Measurements from ENCODE around the gene EPHB2. TPM values are rescaled to one million over a fixed set of nuclear protein-coding genes. Genes with fewer than 3 reads are reported as not detected.
A peak's percentile ranks its signal among the peaks of the same experiment; 100 is the strongest.

EPHB2 gene
- total and polyA plus RNA-seq, 8 donors = 0.13 to 88.1 (median 2.6) TPM; not detected in 1

DNA sequence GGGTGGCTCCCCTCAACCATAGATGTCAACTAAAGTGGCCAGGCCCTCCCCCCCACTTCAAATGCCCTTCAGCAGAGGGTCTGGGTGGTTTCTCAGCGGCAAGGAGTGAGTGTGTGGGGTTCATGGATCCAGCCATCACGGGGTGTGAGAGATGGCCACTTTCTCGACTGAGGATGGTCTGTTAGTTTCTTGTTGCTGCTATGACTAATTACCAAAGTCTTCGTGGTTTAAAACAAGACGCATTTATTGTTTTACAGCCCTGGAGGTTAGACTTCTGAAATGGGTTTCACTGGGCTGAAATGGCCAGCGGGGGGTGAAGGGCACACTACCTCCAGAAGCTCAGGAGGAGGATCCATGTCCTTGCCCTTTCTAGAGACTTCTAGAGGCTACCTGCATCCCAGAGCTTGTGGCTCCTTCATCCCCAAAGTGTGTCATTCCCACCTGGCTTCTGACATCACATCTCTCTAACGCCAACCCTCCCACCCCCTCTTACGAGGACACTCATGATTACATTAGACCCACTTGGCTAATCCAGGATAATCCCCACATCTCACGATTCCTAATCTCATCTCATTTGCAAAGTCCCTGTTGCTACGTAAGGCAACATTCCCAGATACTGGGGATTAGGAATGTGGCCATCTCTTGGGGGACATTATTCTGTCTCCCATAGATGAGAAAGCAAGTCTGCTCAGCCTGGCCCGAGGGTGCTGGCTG, 53.0 kb downstream of the EPHB2 start:
- no peak for DNase-seq
- intact Hi-C loops (cut with DNase I; ENCODE audit: low total_unique reads) = no loop called here
- WGBS, 5 donors = 75 to 83% (median 76%) methylated on average over 11 of the region's 11 CpGs
- Histone ChIP-seq H3K9me3 (no peaks in the 10 kb centered on the region), H3K27ac (no peak overlapping the region), H3K36me3 (no peaks in the 10 kb centered on the region), H3K4me3 (no peak overlapping the region), H3K27me3 (no peaks in the 10 kb centered on the region), H3K4me1 (no peaks in the 10 kb centered on the region)
- TF ChIP-seq POLR2A (IDR thresholded peaks at IDR 0.05) = no peak
- TF ChIP-seq, protein P1, sequence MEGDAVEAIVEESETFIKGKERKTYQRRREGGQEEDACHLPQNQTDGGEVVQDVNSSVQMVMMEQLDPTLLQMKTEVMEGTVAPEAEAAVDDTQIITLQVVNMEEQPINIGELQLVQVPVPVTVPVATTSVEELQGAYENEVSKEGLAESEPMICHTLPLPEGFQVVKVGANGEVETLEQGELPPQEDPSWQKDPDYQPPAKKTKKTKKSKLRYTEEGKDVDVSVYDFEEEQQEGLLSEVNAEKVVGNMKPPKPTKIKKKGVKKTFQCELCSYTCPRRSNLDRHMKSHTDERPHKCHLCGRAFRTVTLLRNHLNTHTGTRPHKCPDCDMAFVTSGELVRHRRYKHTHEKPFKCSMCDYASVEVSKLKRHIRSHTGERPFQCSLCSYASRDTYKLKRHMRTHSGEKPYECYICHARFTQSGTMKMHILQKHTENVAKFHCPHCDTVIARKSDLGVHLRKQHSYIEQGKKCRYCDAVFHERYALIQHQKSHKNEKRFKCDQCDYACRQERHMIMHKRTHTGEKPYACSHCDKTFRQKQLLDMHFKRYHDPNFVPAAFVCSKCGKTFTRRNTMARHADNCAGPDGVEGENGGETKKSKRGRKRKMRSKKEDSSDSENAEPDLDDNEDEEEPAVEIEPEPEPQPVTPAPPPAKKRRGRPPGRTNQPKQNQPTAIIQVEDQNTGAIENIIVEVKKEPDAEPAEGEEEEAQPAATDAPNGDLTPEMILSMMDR (IDR thresholded peaks at IDR 0.05) = no peak
- TF ChIP-seq EP300 (IDR thresholded peaks at IDR 0.05) = no peak
- no peak for TF ChIP-seq POLR2AphosphoS5 (IDR thresholded peaks at IDR 0.05)

DNA sequence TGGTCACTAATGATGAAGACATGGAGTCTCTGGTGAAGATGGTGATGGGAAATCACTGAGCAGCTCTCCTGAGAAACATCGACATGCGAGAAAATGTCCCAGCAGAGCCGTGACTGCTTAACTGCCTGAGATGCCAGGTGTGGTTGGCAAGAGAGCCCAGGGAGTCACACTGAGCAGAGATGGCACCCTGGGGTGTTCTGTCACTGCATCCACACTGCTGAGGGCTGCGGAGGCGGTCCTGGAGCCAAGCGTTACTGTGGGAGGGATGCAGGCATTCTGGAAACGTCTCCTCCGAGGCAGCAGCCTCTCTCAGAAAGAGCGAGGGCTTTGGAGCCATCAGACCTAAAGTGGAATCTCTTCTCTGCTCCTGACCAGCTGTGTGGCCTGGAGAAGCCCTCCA, 57.2 kb downstream of the EPHB2 start:
- intact Hi-C loops (cut with DNase I; ENCODE audit: low total_unique reads) = no loop called here
- H3K27ac ChIP-seq = no peak overlapping the region
- WGBS, 5 donors = 85 to 93% (median 88%) methylated on average over 7 to 9 of the region's 9 CpGs
- no peak overlapping the region for H3K4me3 ChIP-seq
- no peaks in the 10 kb centered on the region for H3K9me3 ChIP-seq
- no peaks in the 10 kb centered on the region for H3K4me1 ChIP-seq
- no peaks in the 10 kb centered on the region for H3K36me3 ChIP-seq
- H3K27me3 ChIP-seq = peaks cover 0 to 12% (median 0%) of the 10 kb centered on the region in 3 donors
- TF ChIP-seq, protein P1 (IDR thresholded peaks at IDR 0.05) = no peak
- no peak for TF ChIP-seq POLR2AphosphoS5 (IDR thresholded peaks at IDR 0.05)
- no peak for TF ChIP-seq POLR2A (IDR thresholded peaks at IDR 0.05)
- no peak for TF ChIP-seq EP300 (IDR thresholded peaks at IDR 0.05)
- DNase-seq = no peak

DNA sequence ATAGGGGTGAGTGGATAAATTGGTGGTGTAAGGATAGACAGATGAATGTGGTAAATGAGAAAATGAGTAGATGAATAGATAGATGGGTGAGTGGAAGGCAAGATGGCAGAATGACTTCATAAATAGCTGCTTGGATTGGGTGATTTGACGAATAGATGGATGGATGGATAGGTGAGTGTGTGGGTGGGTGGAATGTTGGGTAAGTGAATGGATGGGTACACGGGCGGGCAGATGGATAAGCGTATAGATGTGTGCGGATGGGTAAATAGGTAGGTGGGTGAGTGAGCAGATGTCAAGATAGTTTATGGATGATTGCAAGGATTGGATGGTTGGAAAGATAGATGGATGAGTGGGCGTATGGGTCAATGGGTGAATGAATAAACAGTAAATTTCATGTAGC, 59.3 kb downstream of the EPHB2 start:
- intact Hi-C loops (cut with DNase I; ENCODE audit: low total_unique reads) = no loop called here
- Histone ChIP-seq H3K9me3 (no peaks in the 10 kb centered on the region), H3K27me3 (peaks cover 0 to 12% (median 0%) of the 10 kb centered on the region in 3 donors), H3K4me1 (peaks cover 0 to 15% (median 2%) of the 10 kb centered on the region in 4 donors), H3K36me3 (no peaks in the 10 kb centered on the region), H3K27ac (no peak overlapping the region), H3K4me3 (no peak overlapping the region)
- no peak for DNase-seq
- TF ChIP-seq POLR2A (IDR thresholded peaks at IDR 0.05) (no peak), POLR2AphosphoS5 (IDR thresholded peaks at IDR 0.05) (no peak)
- 84 to 94% (median 93%) methylated on average over 6 of the region's 6 CpGs for WGBS, 5 donors

DNA sequence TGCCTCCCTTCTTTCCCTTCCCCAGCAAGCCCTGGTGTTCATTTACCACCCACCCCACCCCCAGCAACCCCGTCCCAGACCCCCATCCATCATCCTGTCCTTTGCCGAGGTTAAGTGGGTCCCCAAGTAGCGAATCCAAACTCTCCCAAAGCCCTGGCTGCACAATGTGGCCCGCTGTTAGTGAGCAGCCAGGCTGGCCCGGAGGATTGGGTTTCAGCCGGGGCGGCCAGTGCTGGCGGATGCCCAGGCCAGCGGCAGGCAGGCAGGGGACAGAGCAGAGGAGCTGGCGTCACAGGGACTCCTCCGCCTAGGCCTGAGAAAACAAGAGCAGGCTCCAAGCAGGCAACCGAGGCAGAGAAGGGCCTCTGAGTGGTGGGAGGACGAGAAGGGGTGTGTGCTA, 61.4 kb downstream of the EPHB2 start:
- no peaks in the 10 kb centered on the region for H3K36me3 ChIP-seq
- TF ChIP-seq, protein P1 (IDR thresholded peaks at IDR 0.05) = no peak
- no peak for TF ChIP-seq EP300 (IDR thresholded peaks at IDR 0.05)
- TF ChIP-seq POLR2A (IDR thresholded peaks at IDR 0.05) = no peak
- TF ChIP-seq POLR2AphosphoS5 (IDR thresholded peaks at IDR 0.05) = no peak
- intact Hi-C loops (cut with DNase I; ENCODE audit: low total_unique reads) = no loop called here
- H3K27me3 ChIP-seq = peaks cover 0 to 18% (median 0%) of the 10 kb centered on the region in 3 donors
- peaks cover 0 to 15% (median 2%) of the 10 kb centered on the region in 4 donors for H3K4me1 ChIP-seq
- H3K27ac ChIP-seq = no peak overlapping the region
- H3K4me3 ChIP-seq = no peak overlapping the region
- peak in 1 of 2 donors; percentile 64 for DNase-seq
- 71 to 81% (median 76%) methylated on average over 5 to 13 of the region's 13 CpGs for WGBS, 5 donors
- H3K9me3 ChIP-seq = no peaks in the 10 kb centered on the region
